GM12878 (cell line): ENCODE results near the gene LMNTD2. TPM values are rescaled to one million over a fixed set of nuclear protein-coding genes. Genes with fewer than 3 reads are reported as not detected.

Experiments used
- ATAC-seq: fragments of 200-7000 bp; cut with Tn5 transposase; 3 replicates; pipeline ENCODE4 v1.9.1; 2020; ENCODE audit warnings: mild to moderate bottlenecking, moderate library complexity
- BruUV-seq: library from RNA; stranded (reverse); fragments of 400-500 nt; replicated peaks from 2 replicates; lab custom pipeline; 2021; lab: Mats Ljungman, UMichigan
- CTCF ChIA-PET: fragments of 300-600 bp; sonication (Branson Sonifier 250); formaldehyde crosslinking; extraction: SDS; loops from one replicate; lab custom pipeline; 2021; ENCODE audit warnings: inconsistent platforms; lab: Yijun Ruan, JAX
- POLR2A ChIA-PET: fragments of 350-600 bp; formaldehyde crosslinking; extraction: SDS; loops from one replicate; lab custom pipeline; 2021; ENCODE audit warnings: inconsistent platforms; lab: Charles Lee
- RAD21 ChIA-PET: fragments of 300-600 bp; sonication (Branson Sonifier 250); formaldehyde crosslinking; loops from one replicate; lab custom pipeline; 2023; ENCODE audit warnings: antibody characterized with exemption; ENCODE audit not compliant: unreplicated experiment; lab: Charles Lee
- SMC1A ChIA-PET: fragments of 300-600 bp; sonication (Branson Sonifier 250); formaldehyde crosslinking; loops from one replicate; lab custom pipeline; 2023; ENCODE audit not compliant: unreplicated experiment, uncharacterized antibody; lab: Charles Lee
- DNase-seq: peaks from one replicate; pipeline ENCODE4 v3.0.0-alpha.2; 2011; ENCODE audit warnings: low read depth, low spot score
- FAIRE-seq: peaks from 3 replicates; lab custom pipeline; 2011; peaks lifted over from hg19 to GRCh38; lab: Jason Lieb, UNC
- H2AFZ ChIP-seq: 2 replicates; pipeline ENCODE4 v1.6.0; 2011; ENCODE audit warnings: low read depth, low read length, control low read depth; ENCODE audit not compliant: control insufficient read depth
- H3K27ac ChIP-seq: 2 replicates; pipeline ENCODE4 v1.5.1; 2011; ENCODE audit warnings: control low read depth; ENCODE audit not compliant: control insufficient read depth, insufficient read depth
- H3K27me3 ChIP-seq, 2 experiments: replicated peaks in 1 of 2; 2 replicates each; pipeline versions ENCODE4 v1.6.0 to v1.6.1; 2011; ENCODE audit warnings: low read length in 1 of 2; ENCODE audit not compliant: control insufficient read depth in 2 of 2, insufficient read depth in 2 of 2
- H3K36me3 ChIP-seq, 2 experiments: 2 replicates each; pipeline ENCODE4 v1.5.1; 2011; ENCODE audit warnings: low read length in 1 of 2; ENCODE audit not compliant: control insufficient read depth in 2 of 2, insufficient read depth in 2 of 2
- H3K4me1 ChIP-seq: 2 replicates; pipeline ENCODE4 v1.6.1; 2011; ENCODE audit warnings: mild to moderate bottlenecking, low read length, moderate library complexity, mixed read lengths; ENCODE audit not compliant: control insufficient read depth, insufficient read depth
- H3K4me2 ChIP-seq: 2 replicates; pipeline ENCODE4 v1.6.0; 2011; ENCODE audit warnings: control low read depth; ENCODE audit not compliant: control insufficient read depth, insufficient read depth
- H3K4me3 ChIP-seq: fragments of 200-600 bp; sonication (generic); 2 replicates; pipeline ENCODE4 v1.5.1; 2016
- H3K79me2 ChIP-seq: 2 replicates; pipeline ENCODE4 v1.6.0; 2011; ENCODE audit warnings: low read length; ENCODE audit not compliant: control insufficient read depth, insufficient read depth
- H3K9ac ChIP-seq: 2 replicates; pipeline ENCODE4 v1.8.0; 2011; ENCODE audit warnings: low read length, control low read depth, mixed read lengths; ENCODE audit not compliant: control insufficient read depth, insufficient read depth
- H3K9me3 ChIP-seq: replicated peaks from 3 replicates; pipeline ENCODE4 v1.5.1; 2011; ENCODE audit warnings: mild to moderate bottlenecking, low read length; ENCODE audit not compliant: control insufficient read depth, insufficient read depth
- H4K20me1 ChIP-seq: 2 replicates; pipeline ENCODE4 v1.6.0; 2011; ENCODE audit not compliant: control insufficient read depth, insufficient read depth
- BACH1 ChIP-seq: fragments of 450-650 bp; IDR thresholded peaks from 2 replicates; pipeline ENCODE4 v1.6.1; 2017; ENCODE audit warnings: mild to moderate bottlenecking, borderline replicate concordance
- CBFB ChIP-seq: IDR thresholded peaks from 2 replicates; pipeline ENCODE4 v1.6.1; 2016; ENCODE audit warnings: antibody characterized with exemption, low read depth
- EGR1 ChIP-seq, 2 experiments: IDR thresholded peaks; 1 replicate in 1 of 2; 2 replicates in 1 of 2; pipeline ENCODE4 v1.6.1; 2011 to 2012; ENCODE audit warnings: low read depth in 2 of 2, low read length in 2 of 2, borderline replicate concordance in 1 of 2, mild to moderate bottlenecking in 1 of 2, moderate library complexity in 1 of 2
- ETV6 ChIP-seq, 2 experiments: fragments of 450-650 bp in 1 of 2; IDR thresholded peaks in 1 of 2; conservative IDR thresholded peaks in 1 of 2; 2 replicates each; pipeline ENCODE4 v1.6.1; 2014; ENCODE audit warnings: antibody characterized with exemption in 1 of 2, borderline replicate concordance in 1 of 2, low read depth in 1 of 2, mild to moderate bottlenecking in 1 of 2, moderate library complexity in 1 of 2
- GATAD2B ChIP-seq: fragments of 450-650 bp; conservative IDR thresholded peaks from 2 replicates; pipeline ENCODE4 v1.6.1; 2017; ENCODE audit warnings: low read depth, mild to moderate bottlenecking, moderate library complexity
- HCFC1 ChIP-seq: fragments of 150-350 bp; IDR thresholded peaks from 2 replicates; pipeline ENCODE4 v1.6.1; 2014; ENCODE audit warnings: low read length
- KLF5 ChIP-seq: fragments of 450-650 bp; IDR thresholded peaks from 2 replicates; pipeline ENCODE4 v1.6.1; 2014; ENCODE audit warnings: mild to moderate bottlenecking; ENCODE audit not compliant: partially characterized antibody
- MTA2 ChIP-seq: fragments of 450-650 bp; IDR thresholded peaks from 2 replicates; pipeline ENCODE4 v1.6.1; 2016; ENCODE audit warnings: low read depth, mild to moderate bottlenecking, moderate library complexity
- MXI1 ChIP-seq: fragments of 150-350 bp; IDR thresholded peaks from 2 replicates; pipeline ENCODE4 v1.6.1; 2011; ENCODE audit warnings: low read depth, mild to moderate bottlenecking, inconsistent platforms, low read length, improper control_type of control experiment
- NFXL1 ChIP-seq: fragments of 450-650 bp; IDR thresholded peaks from 2 replicates; pipeline ENCODE4 v1.6.1; 2017; ENCODE audit warnings: antibody characterized with exemption, mild to moderate bottlenecking, borderline replicate concordance
- NR2F1 ChIP-seq: fragments of 450-650 bp; conservative IDR thresholded peaks from 2 replicates; pipeline ENCODE4 v1.6.1; 2017; ENCODE audit warnings: mild to moderate bottlenecking
- POLR2AphosphoS2 ChIP-seq: IDR thresholded peaks from 2 replicates; pipeline ENCODE4 v1.6.1; 2011; ENCODE audit warnings: low read depth, mild to moderate bottlenecking, low read length, improper control_type of control experiment, moderate library complexity
- RB1 ChIP-seq: fragments of 450-650 bp; formaldehyde crosslinking; IDR thresholded peaks from 2 replicates; pipeline ENCODE4 v1.6.1; 2017; ENCODE audit warnings: mild to moderate bottlenecking, borderline replicate concordance
- SIX5 ChIP-seq: IDR thresholded peaks from 2 replicates; pipeline ENCODE4 v1.6.1; 2011; ENCODE audit warnings: mild to moderate bottlenecking, low read depth, low read length, moderate library complexity; ENCODE audit not compliant: severe bottlenecking
- SUPT20H ChIP-seq: IDR thresholded peaks from 2 replicates; pipeline ENCODE4 v1.6.1; 2011; ENCODE audit warnings: low read depth, mild to moderate bottlenecking, low read length, moderate library complexity, borderline replicate concordance; ENCODE audit not compliant: control insufficient read depth
- SUZ12 ChIP-seq: fragments of 200-600 bp; sonication (generic); IDR thresholded peaks from one replicate; pipeline ENCODE4 v1.6.1; 2018; ENCODE audit warnings: antibody characterized with exemption, mild to moderate bottlenecking; ENCODE audit not compliant: unreplicated experiment
- TCF3 ChIP-seq: IDR thresholded peaks from 2 replicates; pipeline ENCODE4 v1.6.1; 2012; ENCODE audit warnings: low read depth, mild to moderate bottlenecking, low read length, borderline replicate concordance; ENCODE audit not compliant: insufficient read depth
- WGBS: methylation state at CpG from one replicate; pipeline ENCODE4 v1.1.6; 2016; ENCODE audit warnings: low lambda C conversion rate; ENCODE audit not compliant: insufficient replicate concordance, insufficient coverage; ENCODE audit errors: missing lambda C conversion rate; 5-methylcytosine and 5-hydroxymethylcytosine counted together
- in situ Hi-C: fragments of 300-500 bp; cut with MboI; formaldehyde crosslinking; loops from 9 replicates; pipeline ENCODE4 v1.14.3; 2018; ENCODE audit warnings: mixed read lengths
- intact Hi-C: fragments of 100-400 bp; cut with micrococcal nuclease; formaldehyde crosslinking; loops from one replicate; pipeline ENCODE4 v1.14.2; 2022; ENCODE audit not compliant: unreplicated experiment
- polyA plus RNA-seq, 11 experiments: library from polyadenylated mRNA; depleted of rRNA in 4 of 11; unstranded in 6 of 11; stranded (reverse) in 5 of 11; fragments of >200 nt; fragmentation: Nextera tagmentation in 4 of 11; fragmentation: Illumina TruSeq in 1 of 11; extraction: Ambion mirVana in 4 of 11; extraction: Trizol in 1 of 11; gene quantifications; 1 replicate in 1 of 11; 2 replicates in 10 of 11; pipeline versions ENCODE4 v1.2.1 to v1.2.3, GENCODE V29; 2011 to 2016; ENCODE audit warnings: inconsistent platforms in 2 of 11, missing spikeins in 2 of 11, low read depth in 1 of 11
- total RNA-seq, 4 experiments: library from RNA; depleted of rRNA in 3 of 4; stranded (reverse); fragments of >200 nt in 3 of 4; fragmentation: Illumina TruSeq in 1 of 4; extraction: Trizol in 1 of 4; gene quantifications; 2 replicates each; pipeline versions ENCODE4 v1.2.1 to v1.2.3, GENCODE V29; 2013 to 2021
- TF ChIP-seq, protein P1 (sequence below): fragments of 450-650 bp; IDR thresholded peaks from 2 replicates; pipeline ENCODE4 v1.6.1; 2017; ENCODE audit warnings: borderline replicate concordance
- TF ChIP-seq, protein P2 (sequence below): IDR thresholded peaks from 2 replicates; pipeline ENCODE4 v1.6.1; 2012; ENCODE audit warnings: low read depth, low read length, improper control_type of control experiment

Gene LMNTD2
- total and polyA plus RNA-seq, 10 of the 15 experiments (the other 5 are each of a cell fraction or from before 2014, with no cell fraction given): 0.22 to 4.1 (median 1.3) TPM; not detected in 2

DNA sequence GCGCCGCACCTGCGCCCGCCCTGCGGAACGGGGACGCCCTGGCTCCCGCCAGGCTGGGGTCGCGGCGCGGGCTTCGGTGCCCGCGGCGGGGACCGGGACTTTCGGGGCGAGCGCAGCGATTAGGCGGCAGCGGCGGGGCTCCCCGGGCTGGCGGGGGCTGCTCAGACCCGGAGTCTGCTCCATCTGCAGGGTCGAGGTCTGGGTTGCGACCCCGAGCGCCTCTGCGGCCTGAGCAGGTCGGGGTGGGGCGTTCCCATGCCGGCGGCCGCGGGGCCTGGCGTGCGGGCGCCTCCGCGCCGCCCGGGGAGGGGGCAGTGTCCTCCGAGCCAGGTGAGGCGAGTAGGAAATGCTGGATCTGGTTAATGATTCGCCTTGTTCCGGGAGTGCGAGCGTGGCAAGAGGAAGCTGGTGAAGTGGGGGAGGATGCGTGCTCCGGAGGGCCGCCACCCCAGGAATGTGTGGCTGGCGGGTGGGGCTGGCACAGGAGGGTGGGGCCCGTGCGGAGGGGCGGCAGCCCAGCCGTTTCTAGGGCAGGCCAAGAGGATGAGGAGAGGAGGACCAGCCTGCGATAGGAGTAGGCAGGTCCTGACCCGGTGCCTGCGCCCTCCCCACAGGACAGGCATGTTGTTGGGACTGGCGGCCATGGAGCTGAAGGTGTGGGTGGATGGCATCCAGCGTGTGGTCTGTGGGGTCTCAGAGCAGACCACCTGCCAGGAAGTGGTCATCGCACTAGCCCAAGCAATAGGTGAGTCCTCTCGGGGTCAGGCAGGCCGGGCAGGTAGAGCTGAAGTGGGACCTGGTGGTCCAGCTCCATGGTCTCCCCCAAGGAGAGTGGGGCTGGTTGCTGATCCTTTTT is 838 bp upstream of the LMNTD2 start:
- no TSS peak for BruUV-seq
- ATAC-seq: peak; percentile 34
- Histone ChIP-seq H4K20me1 (no peaks in the 10 kb centered on the region), H3K36me3 (no peaks in the 10 kb centered on the region; a peak in 1 of 4 replicates), H3K4me1 (peaks cover 5% of the 10 kb centered on the region), H3K9me3 (no peaks in the 10 kb centered on the region), H3K4me2 (peak overlapping the region; percentile 85), H2AFZ (peak overlapping the region; percentile 78), H3K9ac (peak overlapping the region; percentile 51), H3K27ac (peak overlapping the region; percentile 37; the same call in 1 of the 2 replicates), H3K79me2 (peaks cover 11% of the 10 kb centered on the region), H3K4me3 (peak overlapping the region; percentile 89), H3K27me3 (peaks cover 0 to 5% of the 10 kb centered on the region in 2 experiments; a peak in 2 of 4 replicates)
- ChIA-PET RAD21 (interaction anchor here (0.8 kb wide), 1 partner anchor 164 kb away, joined by 3 read pairs; no protein-coding TSS in a partner anchor), POLR2A (interaction anchor here (1.1 kb wide), 1 partner anchor 165 kb away, joined by 4 read pairs; no protein-coding TSS in a partner anchor), SMC1A (no interaction called here), CTCF (no interaction called here)
- intact Hi-C loops (no loop called here), in situ Hi-C loops (no loop called here)
- WGBS: 7% methylated on average over 53 of the region's 67 CpGs
- FAIRE-seq: peak; percentile 49
- no peak for DNase-seq
- no peak for TF ChIP-seq NFXL1
- TF ChIP-seq SIX5: no peak
- TF ChIP-seq EGR1 (IDR thresholded peaks at IDR 0.05; ENCODE audit: borderline replicate concordance in 1 of 2, low read depth in 2 of 2, low read length in 2 of 2): 0 out of 3 replicates have a peak, but pooled peaks of 1 of the 2 experiments have one; percentile 78
- no peak for TF ChIP-seq CBFB
- TF ChIP-seq, protein P1, sequence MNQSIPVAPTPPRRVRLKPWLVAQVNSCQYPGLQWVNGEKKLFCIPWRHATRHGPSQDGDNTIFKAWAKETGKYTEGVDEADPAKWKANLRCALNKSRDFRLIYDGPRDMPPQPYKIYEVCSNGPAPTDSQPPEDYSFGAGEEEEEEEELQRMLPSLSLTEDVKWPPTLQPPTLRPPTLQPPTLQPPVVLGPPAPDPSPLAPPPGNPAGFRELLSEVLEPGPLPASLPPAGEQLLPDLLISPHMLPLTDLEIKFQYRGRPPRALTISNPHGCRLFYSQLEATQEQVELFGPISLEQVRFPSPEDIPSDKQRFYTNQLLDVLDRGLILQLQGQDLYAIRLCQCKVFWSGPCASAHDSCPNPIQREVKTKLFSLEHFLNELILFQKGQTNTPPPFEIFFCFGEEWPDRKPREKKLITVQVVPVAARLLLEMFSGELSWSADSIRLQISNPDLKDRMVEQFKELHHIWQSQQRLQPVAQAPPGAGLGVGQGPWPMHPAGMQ: no peak
- TF ChIP-seq MTA2: no peak
- peak; percentile 65; the same call in 1 of the 2 replicates for TF ChIP-seq RB1
- TF ChIP-seq SUZ12: no peak
- TF ChIP-seq GATAD2B: peak; percentile 63
- TF ChIP-seq KLF5: peak; percentile 37
- 0 out of 2 replicates have a peak, but pooled peaks have one; percentile 34 for TF ChIP-seq POLR2AphosphoS2
- TF ChIP-seq MXI1: no peak
- TF ChIP-seq SUPT20H: no peak
- no peak for TF ChIP-seq HCFC1
- TF ChIP-seq NR2F1: peak; percentile 81
- 0 out of 2 replicates have a peak, but pooled peaks have one; percentile 1 for TF ChIP-seq TCF3
- 0 out of 2 replicates have a peak, but pooled peaks have one; percentile 58 for TF ChIP-seq BACH1
- TF ChIP-seq, protein P2, sequence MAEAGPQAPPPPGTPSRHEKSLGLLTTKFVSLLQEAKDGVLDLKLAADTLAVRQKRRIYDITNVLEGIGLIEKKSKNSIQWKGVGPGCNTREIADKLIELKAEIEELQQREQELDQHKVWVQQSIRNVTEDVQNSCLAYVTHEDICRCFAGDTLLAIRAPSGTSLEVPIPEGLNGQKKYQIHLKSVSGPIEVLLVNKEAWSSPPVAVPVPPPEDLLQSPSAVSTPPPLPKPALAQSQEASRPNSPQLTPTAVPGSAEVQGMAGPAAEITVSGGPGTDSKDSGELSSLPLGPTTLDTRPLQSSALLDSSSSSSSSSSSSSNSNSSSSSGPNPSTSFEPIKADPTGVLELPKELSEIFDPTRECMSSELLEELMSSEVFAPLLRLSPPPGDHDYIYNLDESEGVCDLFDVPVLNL: no peak
- TF ChIP-seq ETV6 (conservative IDR thresholded peaks at IDR 0.05 in 1 of 2, IDR thresholded peaks at IDR 0.05 in 1 of 2; ENCODE audit: borderline replicate concordance in 1 of 2, low read depth in 1 of 2): no peak
